Fibroblast of pulmonary artery (primary cell): ENCODE data around the gene CLSTN3.

Source experiments
- DNase-seq: peaks from one replicate; pipeline ENCODE4 v3.0.0-alpha.2; 2010; ENCODE audit warnings: low read depth
- H3K4me3 ChIP-seq: replicated peaks from 2 replicates; pipeline ENCODE4 v1.5.1; 2011; ENCODE audit warnings: low read depth, mild to moderate bottlenecking, control low read depth, low read length, moderate library complexity
- CTCF ChIP-seq: IDR thresholded peaks from 2 replicates; pipeline ENCODE4 v1.5.1; 2011; ENCODE audit warnings: mild to moderate bottlenecking, control low read depth, low read length, inconsistent platforms; ENCODE audit errors: missing control alignments

CLSTN3 gene

GRCh38 chr12:7117670-7118069 lies 12.5 kb upstream of the CLSTN3 start:
- DNase-seq: no peak
- TF ChIP-seq CTCF: no peak
- no peak overlapping the region for H3K4me3 ChIP-seq

- H3K4me3 ChIP-seq: no peak overlapping the region
These were observed 11.3 kb upstream of the CLSTN3 start for GRCh38 chr12:7118881-7119280.

GRCh38 chr12:7120166-7120565 lies 10.0 kb upstream of the CLSTN3 start:
- DNase-seq: no peak
- TF ChIP-seq CTCF: no peak
- H3K4me3 ChIP-seq: no peak overlapping the region

More at GRCh38 chr12:7118881-7119280, 11.3 kb upstream of the CLSTN3 start:
- no peak for DNase-seq
- no peak for TF ChIP-seq CTCF

GRCh38 chr12:7121324-7121723 lies 8.8 kb upstream of the CLSTN3 start:
- DNase-seq: no peak
- H3K4me3 ChIP-seq: no peak overlapping the region
- TF ChIP-seq CTCF: no peak

- TF ChIP-seq CTCF: no peak
- peak; percentile 18 for DNase-seq
- H3K4me3 ChIP-seq: no peak overlapping the region
These were observed 7.1 kb upstream of the CLSTN3 start for GRCh38 chr12:7122811-7123769.

GRCh38 chr12:7123806-7124522 lies 6.2 kb upstream of the CLSTN3 start:
- DNase-seq: no peak
- H3K4me3 ChIP-seq: no peak overlapping the region
- no peak for TF ChIP-seq CTCF
